ENCODE results near the gene CCDC33. TPM values are rescaled to one million over a fixed set of nuclear protein-coding genes. Genes with fewer than 3 reads are reported as not detected.
A peak's percentile ranks its signal among the peaks of the same experiment; 100 is the strongest.

Gene CCDC33
- total and polyA plus RNA-seq, 2 experiments from 2014 or later, result 0.63 to 0.86 TPM

GRCh38 chr15:74258456-74259291, 22.5 kb downstream of the CCDC33 start:
- no peak overlapping the region for H3K27ac ChIP-seq
- H3K9me3 ChIP-seq (ENCODE audit: low read depth), result no peaks in the 10 kb centered on the region
- no peaks in the 10 kb centered on the region for H3K79me2 ChIP-seq
- TF ChIP-seq CTCF (IDR thresholded peaks at IDR 0.05; ENCODE audit: poor library complexity), result no peak
- no peak for TF ChIP-seq EZH2 (IDR thresholded peaks at IDR 0.05; ENCODE audit: borderline replicate concordance)
- no peak for TF ChIP-seq EZH2phosphoT487 (IDR thresholded peaks at IDR 0.05; ENCODE audit: low read depth, severe bottlenecking, unreplicated experiment)
- H4K20me1 ChIP-seq (ENCODE audit: insufficient read depth, poor library complexity, severe bottlenecking), result no peaks in the 10 kb centered on the region
- no peak overlapping the region for H2AFZ ChIP-seq
- H3K9me2 ChIP-seq (replicated peaks; ENCODE audit: insufficient read depth), result no peaks in the 10 kb centered on the region
- peaks cover 6% of the 10 kb centered on the region for H3K27me3 ChIP-seq
- WGBS (ENCODE audit: low lambda C conversion rate, missing lambda C conversion rate), result 49% methylated on average over 7 of the region's 7 CpGs
- no peak overlapping the region for H3K4me2 ChIP-seq
- peak; percentile 39 for DNase-seq (ENCODE audit: low spot score)
- H3K4me1 ChIP-seq (ENCODE audit: insufficient read depth), result peaks cover 12% of the 10 kb centered on the region
- no peak overlapping the region for H3K4me3 ChIP-seq
- no peaks in the 10 kb centered on the region for H3K36me3 ChIP-seq (replicated peaks; ENCODE audit: insufficient read depth, low read depth)

GRCh38 chr15:74259292-74259648, 23.1 kb downstream of the CCDC33 start:
- Histone ChIP-seq H3K9me3 (ENCODE audit: low read depth) (no peaks in the 10 kb centered on the region), H3K4me3 (no peak overlapping the region), H3K4me2 (no peak overlapping the region), H3K79me2 (no peaks in the 10 kb centered on the region), H3K4me1 (ENCODE audit: insufficient read depth) (peaks cover 12% of the 10 kb centered on the region), H4K20me1 (ENCODE audit: insufficient read depth, poor library complexity, severe bottlenecking) (no peaks in the 10 kb centered on the region), H3K27me3 (peaks cover 6% of the 10 kb centered on the region), H3K27ac (no peak overlapping the region), H3K9me2 (replicated peaks; ENCODE audit: insufficient read depth) (no peaks in the 10 kb centered on the region), H2AFZ (no peak overlapping the region), H3K36me3 (replicated peaks; ENCODE audit: insufficient read depth, low read depth) (no peaks in the 10 kb centered on the region)
- 38% methylated on average over 4 of the region's 5 CpGs for WGBS (ENCODE audit: low lambda C conversion rate, missing lambda C conversion rate)
- TF ChIP-seq EZH2phosphoT487 (IDR thresholded peaks at IDR 0.05; ENCODE audit: low read depth, severe bottlenecking, unreplicated experiment), result no peak
- no peak for TF ChIP-seq EZH2 (IDR thresholded peaks at IDR 0.05; ENCODE audit: borderline replicate concordance)
- TF ChIP-seq CTCF (IDR thresholded peaks at IDR 0.05; ENCODE audit: poor library complexity), result no peak
- DNase-seq (ENCODE audit: low spot score), result no peak

- DNase-seq (ENCODE audit: low spot score), result no peak
- H4K20me1 ChIP-seq (ENCODE audit: insufficient read depth, poor library complexity, severe bottlenecking), result no peaks in the 10 kb centered on the region
- peaks cover 12% of the 10 kb centered on the region for H3K4me1 ChIP-seq (ENCODE audit: insufficient read depth)
- H3K27me3 ChIP-seq, result peaks cover 11% of the 10 kb centered on the region
- no peak overlapping the region for H2AFZ ChIP-seq
- TF ChIP-seq CTCF (IDR thresholded peaks at IDR 0.05; ENCODE audit: poor library complexity), result no peak
- TF ChIP-seq EZH2phosphoT487 (IDR thresholded peaks at IDR 0.05; ENCODE audit: low read depth, severe bottlenecking, unreplicated experiment), result no peak
- TF ChIP-seq EZH2 (IDR thresholded peaks at IDR 0.05; ENCODE audit: borderline replicate concordance), result no peak
- H3K9me3 ChIP-seq (ENCODE audit: low read depth), result no peaks in the 10 kb centered on the region
- 78% methylated on average over 12 of the region's 12 CpGs for WGBS (ENCODE audit: low lambda C conversion rate, missing lambda C conversion rate)
- H3K36me3 ChIP-seq (replicated peaks; ENCODE audit: insufficient read depth, low read depth), result no peaks in the 10 kb centered on the region
- no peaks in the 10 kb centered on the region for H3K79me2 ChIP-seq
- H3K27ac ChIP-seq, result no peak overlapping the region
- H3K9me2 ChIP-seq (replicated peaks; ENCODE audit: insufficient read depth), result no peaks in the 10 kb centered on the region
- no peak overlapping the region for H3K4me2 ChIP-seq
- no peak overlapping the region for H3K4me3 ChIP-seq
Measured at GRCh38 chr15:74259821-74260607, 23.9 kb downstream of the CCDC33 start.
